Measurements from ENCODE around the gene PGRMC2. TPM values are rescaled to one million over a fixed set of nuclear protein-coding genes. Genes with fewer than 3 reads are reported as not detected.

Gene PGRMC2
- total RNA-seq, 1 donor from 2014 or later, result 43.4 TPM

GRCh38 chr4:128311659-128312403 lies 24.2 kb upstream of the PGRMC2 start:
- Mint-ChIP-seq H3K36me3 (ENCODE audit: low read depth) (no peaks in the 10 kb centered on the region), H3K27ac (no peak overlapping the region), H3K27me3 (ENCODE audit: insufficient read depth) (no peaks in the 10 kb centered on the region), H3K9me3 (no peaks in the 10 kb centered on the region), H3K4me1 (ENCODE audit: low read depth) (no peaks in the 10 kb centered on the region), H3K4me3 (no peak overlapping the region)
- intact Hi-C loops (cut with micrococcal nuclease), result no loop called here
- no peak for DNase-seq (ENCODE audit: low spot score)

GRCh38 chr4:128310266-128310697 lies 22.7 kb upstream of the PGRMC2 start:
- intact Hi-C loops (cut with micrococcal nuclease), result no loop called here
- no peak overlapping the region for H3K27ac Mint-ChIP-seq
- H3K4me3 Mint-ChIP-seq, result no peak overlapping the region
- no peak for DNase-seq (ENCODE audit: low spot score)
- H3K9me3 Mint-ChIP-seq, result no peaks in the 10 kb centered on the region
- no peaks in the 10 kb centered on the region for H3K36me3 Mint-ChIP-seq (ENCODE audit: low read depth)
- H3K4me1 Mint-ChIP-seq (ENCODE audit: low read depth), result no peaks in the 10 kb centered on the region
- H3K27me3 Mint-ChIP-seq (ENCODE audit: insufficient read depth), result no peaks in the 10 kb centered on the region

GRCh38 chr4:128309585-128309984 lies 22.0 kb upstream of the PGRMC2 start:
- Mint-ChIP-seq H3K9me3 (no peaks in the 10 kb centered on the region), H3K4me3 (no peak overlapping the region), H3K27ac (no peak overlapping the region), H3K27me3 (ENCODE audit: insufficient read depth) (no peaks in the 10 kb centered on the region), H3K4me1 (ENCODE audit: low read depth) (no peaks in the 10 kb centered on the region), H3K36me3 (ENCODE audit: low read depth) (no peaks in the 10 kb centered on the region)
- intact Hi-C loops (cut with micrococcal nuclease), result no loop called here
- DNase-seq (ENCODE audit: low spot score), result no peak

- Mint-ChIP-seq H3K9me3 (no peaks in the 10 kb centered on the region), H3K27me3 (ENCODE audit: insufficient read depth) (no peaks in the 10 kb centered on the region), H3K27ac (no peak overlapping the region), H3K36me3 (ENCODE audit: low read depth) (no peaks in the 10 kb centered on the region), H3K4me3 (no peak overlapping the region), H3K4me1 (ENCODE audit: low read depth) (no peaks in the 10 kb centered on the region)
- intact Hi-C loops (cut with micrococcal nuclease), result no loop called here
- no peak for DNase-seq (ENCODE audit: low spot score)
Observed at GRCh38 chr4:128308986-128309385, 21.4 kb upstream of the PGRMC2 start.

- no peaks in the 10 kb centered on the region for H3K9me3 Mint-ChIP-seq
- H3K4me3 Mint-ChIP-seq, result no peak overlapping the region
- no peaks in the 10 kb centered on the region for H3K4me1 Mint-ChIP-seq (ENCODE audit: low read depth)
- no peak overlapping the region for H3K27ac Mint-ChIP-seq
- H3K27me3 Mint-ChIP-seq (ENCODE audit: insufficient read depth), result no peaks in the 10 kb centered on the region
- H3K36me3 Mint-ChIP-seq (ENCODE audit: low read depth), result no peaks in the 10 kb centered on the region
- intact Hi-C loops (cut with micrococcal nuclease), result no loop called here
- no peak for DNase-seq (ENCODE audit: low spot score)
Observed at GRCh38 chr4:128307123-128307571, 19.5 kb upstream of the PGRMC2 start.

- DNase-seq (ENCODE audit: low spot score), result no peak
- H3K9me3 Mint-ChIP-seq, result no peaks in the 10 kb centered on the region
- no peaks in the 10 kb centered on the region for H3K4me1 Mint-ChIP-seq (ENCODE audit: low read depth)
- no peak overlapping the region for H3K27ac Mint-ChIP-seq
- peaks cover under 1% of the 10 kb centered on the region for H3K36me3 Mint-ChIP-seq (ENCODE audit: low read depth)
- intact Hi-C loops (cut with micrococcal nuclease), result no loop called here
- H3K4me3 Mint-ChIP-seq, result no peak overlapping the region
- no peaks in the 10 kb centered on the region for H3K27me3 Mint-ChIP-seq (ENCODE audit: insufficient read depth)
Observed at GRCh38 chr4:128305942-128306341, 18.3 kb upstream of the PGRMC2 start.

- H3K4me3 Mint-ChIP-seq, result no peak overlapping the region
- H3K27ac Mint-ChIP-seq, result no peak overlapping the region
- H3K4me1 Mint-ChIP-seq (ENCODE audit: low read depth), result no peaks in the 10 kb centered on the region
- intact Hi-C loops (cut with micrococcal nuclease), result no loop called here
- no peaks in the 10 kb centered on the region for H3K27me3 Mint-ChIP-seq (ENCODE audit: insufficient read depth)
- H3K9me3 Mint-ChIP-seq, result no peaks in the 10 kb centered on the region
- no peak for DNase-seq (ENCODE audit: low spot score)
- H3K36me3 Mint-ChIP-seq (ENCODE audit: low read depth), result peaks cover 2% of the 10 kb centered on the region
Observed at GRCh38 chr4:128303986-128304385, 16.4 kb upstream of the PGRMC2 start.

- H3K9me3 Mint-ChIP-seq, result no peaks in the 10 kb centered on the region
- no peak for DNase-seq (ENCODE audit: low spot score)
- intact Hi-C loops (cut with micrococcal nuclease), result no loop called here
Observed at GRCh38 chr4:128303405-128303785, 15.8 kb upstream of the PGRMC2 start.

GRCh38 chr4:128301979-128302378 lies 14.4 kb upstream of the PGRMC2 start:
- DNase-seq (ENCODE audit: low spot score), result no peak
- H3K4me3 Mint-ChIP-seq, result no peak overlapping the region
- no peaks in the 10 kb centered on the region for H3K27me3 Mint-ChIP-seq (ENCODE audit: insufficient read depth)
- H3K36me3 Mint-ChIP-seq (ENCODE audit: low read depth), result peaks cover 2% of the 10 kb centered on the region
- H3K4me1 Mint-ChIP-seq (ENCODE audit: low read depth), result no peaks in the 10 kb centered on the region
- intact Hi-C loops (cut with micrococcal nuclease), result no loop called here
- H3K27ac Mint-ChIP-seq, result no peak overlapping the region
- no peaks in the 10 kb centered on the region for H3K9me3 Mint-ChIP-seq

More at GRCh38 chr4:128303405-128303785, 15.8 kb upstream of the PGRMC2 start:
- Mint-ChIP-seq H3K27ac (no peak overlapping the region), H3K27me3 (ENCODE audit: insufficient read depth) (no peaks in the 10 kb centered on the region), H3K4me3 (no peak overlapping the region), H3K4me1 (ENCODE audit: low read depth) (no peaks in the 10 kb centered on the region), H3K36me3 (ENCODE audit: low read depth) (peaks cover 2% of the 10 kb centered on the region)

GRCh38 chr4:128299848-128300247 lies 12.2 kb upstream of the PGRMC2 start:
- Mint-ChIP-seq H3K36me3 (ENCODE audit: low read depth) (peaks cover 2% of the 10 kb centered on the region), H3K27me3 (ENCODE audit: insufficient read depth) (no peaks in the 10 kb centered on the region), H3K9me3 (no peaks in the 10 kb centered on the region), H3K27ac (no peak overlapping the region), H3K4me3 (no peak overlapping the region), H3K4me1 (ENCODE audit: low read depth) (no peaks in the 10 kb centered on the region)
- intact Hi-C loops (cut with micrococcal nuclease), result no loop called here
- no peak for DNase-seq (ENCODE audit: low spot score)

GRCh38 chr4:128298852-128299251 lies 11.2 kb upstream of the PGRMC2 start:
- intact Hi-C loops (cut with micrococcal nuclease), result no loop called here
- H3K36me3 Mint-ChIP-seq (ENCODE audit: low read depth), result peaks cover 2% of the 10 kb centered on the region
- no peaks in the 10 kb centered on the region for H3K27me3 Mint-ChIP-seq (ENCODE audit: insufficient read depth)
- H3K4me3 Mint-ChIP-seq, result no peak overlapping the region
- no peaks in the 10 kb centered on the region for H3K9me3 Mint-ChIP-seq
- no peak for DNase-seq (ENCODE audit: low spot score)
- no peak overlapping the region for H3K27ac Mint-ChIP-seq
- no peaks in the 10 kb centered on the region for H3K4me1 Mint-ChIP-seq (ENCODE audit: low read depth)

- Mint-ChIP-seq H3K9me3 (no peaks in the 10 kb centered on the region), H3K36me3 (ENCODE audit: low read depth) (peaks cover 2% of the 10 kb centered on the region), H3K4me1 (ENCODE audit: low read depth) (no peaks in the 10 kb centered on the region), H3K27me3 (ENCODE audit: insufficient read depth) (no peaks in the 10 kb centered on the region), H3K27ac (no peak overlapping the region), H3K4me3 (no peak overlapping the region)
- no peak for DNase-seq (ENCODE audit: low spot score)
- intact Hi-C loops (cut with micrococcal nuclease), result no loop called here
Observed at GRCh38 chr4:128298146-128298758, 10.6 kb upstream of the PGRMC2 start.

- DNase-seq (ENCODE audit: low spot score), result no peak
- intact Hi-C loops (cut with micrococcal nuclease), result no loop called here
- no peak overlapping the region for H3K4me3 Mint-ChIP-seq
- no peak overlapping the region for H3K27ac Mint-ChIP-seq
- H3K9me3 Mint-ChIP-seq, result no peaks in the 10 kb centered on the region
- H3K27me3 Mint-ChIP-seq (ENCODE audit: insufficient read depth), result no peaks in the 10 kb centered on the region
- H3K4me1 Mint-ChIP-seq (ENCODE audit: low read depth), result no peaks in the 10 kb centered on the region
- H3K36me3 Mint-ChIP-seq (ENCODE audit: low read depth), result no peaks in the 10 kb centered on the region
Observed at GRCh38 chr4:128295255-128295654, 7.6 kb upstream of the PGRMC2 start.
